ENCODE measurements around the gene FBXW12.

GRCh38 chr3:48430708-48431101 lies 58.7 kb downstream of the FBXW12 start:
- TF ChIP-seq CTCF (IDR thresholded peaks at IDR 0.05) (no peak), POLR2A (IDR thresholded peaks at IDR 0.05) (no peak), POLR2AphosphoS5 (IDR thresholded peaks at IDR 0.05; ENCODE audit: insufficient read depth in 1 of 2, low read depth in 1 of 2) (no peak)
